ENCODE results near the gene DOK4. TPM values are rescaled to one million over a fixed set of nuclear protein-coding genes. Genes with fewer than 3 reads are reported as not detected.

Gene DOK4
- total and polyA plus RNA-seq, 9 donors = 9.9 to 34.7 (median 29.2) TPM

DNA sequence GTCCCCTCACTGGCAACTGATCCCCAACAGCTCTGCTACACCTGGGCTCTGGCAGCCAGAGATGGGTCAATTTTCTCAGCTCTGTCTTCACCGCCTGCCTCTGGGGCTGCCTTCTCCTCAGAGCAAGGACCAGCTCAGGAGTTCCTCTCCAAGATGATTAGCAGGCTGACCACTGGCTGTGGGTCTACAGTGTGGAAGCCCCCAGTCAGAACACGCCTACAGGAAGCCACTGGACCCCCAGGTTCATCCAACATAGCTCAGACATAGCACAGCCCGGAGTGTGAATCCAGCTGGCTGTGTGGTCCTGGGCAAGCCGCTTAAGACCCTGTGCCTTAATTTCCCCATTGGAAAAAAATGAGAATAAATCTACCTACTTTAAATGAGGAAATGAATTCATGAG lies 4.9 kb downstream of the DOK4 start:
- no peak for TF ChIP-seq POLR2A (IDR thresholded peaks at IDR 0.05)
- no peak for TF ChIP-seq EP300 (IDR thresholded peaks at IDR 0.05)
- TF ChIP-seq CTCF (IDR thresholded peaks at IDR 0.05) = no peak
- peaks cover 22% of the 10 kb centered on the region for H3K4me1 ChIP-seq (ENCODE audit: insufficient read depth)
- no peaks in the 10 kb centered on the region for H3K27me3 ChIP-seq
- H3K9me3 ChIP-seq = no peaks in the 10 kb centered on the region
- H3K36me3 ChIP-seq = no peaks in the 10 kb centered on the region
- intact Hi-C loops (cut with DNase I) = no loop called here
- WGBS, 3 donors = 90 to 96% (median 91%) methylated on average over 4 of the region's 4 CpGs
- no peak overlapping the region for H3K27ac ChIP-seq
- DNase-seq = no peak
- no peak overlapping the region for H3K4me3 ChIP-seq

DNA sequence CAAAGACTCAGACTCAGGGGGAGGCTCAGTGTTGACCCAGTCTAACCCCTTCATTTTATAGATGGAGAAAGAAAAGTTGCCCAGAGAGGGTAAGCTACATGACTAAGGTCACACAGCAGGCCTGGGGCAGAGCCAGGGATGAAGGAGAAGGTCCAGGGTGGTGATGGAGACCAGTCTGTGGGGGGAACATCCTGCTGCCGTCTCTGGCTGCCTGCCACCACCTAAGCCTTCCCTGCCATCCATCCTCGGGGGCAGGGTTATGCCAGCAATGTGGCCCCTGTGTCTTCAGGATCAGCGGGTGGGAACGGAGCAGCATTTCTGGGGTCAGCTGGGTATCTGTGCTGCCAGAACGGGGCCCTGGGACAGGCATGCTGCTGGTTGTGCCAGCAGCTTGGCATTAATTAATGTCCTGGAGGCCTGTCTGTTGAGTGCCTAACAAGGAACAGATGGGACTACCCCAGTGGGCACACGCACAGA lies 5.5 kb downstream of the DOK4 start:
- no peaks in the 10 kb centered on the region for H3K36me3 ChIP-seq
- H3K27me3 ChIP-seq = no peaks in the 10 kb centered on the region
- H3K4me1 ChIP-seq (ENCODE audit: insufficient read depth) = peaks cover 22% of the 10 kb centered on the region
- H3K9me3 ChIP-seq = no peaks in the 10 kb centered on the region
- intact Hi-C loops (cut with DNase I) = no loop called here
- TF ChIP-seq EP300 (IDR thresholded peaks at IDR 0.05) = no peak
- DNase-seq = peak in 1 of 5 donors; percentile 33
- H3K27ac ChIP-seq = peak overlapping the region in 1 of 2 donors; percentile 54
- H3K4me3 ChIP-seq = no peak overlapping the region
- WGBS, 3 donors = 46 to 63% (median 53%) methylated on average over 6 of the region's 6 CpGs

DNA sequence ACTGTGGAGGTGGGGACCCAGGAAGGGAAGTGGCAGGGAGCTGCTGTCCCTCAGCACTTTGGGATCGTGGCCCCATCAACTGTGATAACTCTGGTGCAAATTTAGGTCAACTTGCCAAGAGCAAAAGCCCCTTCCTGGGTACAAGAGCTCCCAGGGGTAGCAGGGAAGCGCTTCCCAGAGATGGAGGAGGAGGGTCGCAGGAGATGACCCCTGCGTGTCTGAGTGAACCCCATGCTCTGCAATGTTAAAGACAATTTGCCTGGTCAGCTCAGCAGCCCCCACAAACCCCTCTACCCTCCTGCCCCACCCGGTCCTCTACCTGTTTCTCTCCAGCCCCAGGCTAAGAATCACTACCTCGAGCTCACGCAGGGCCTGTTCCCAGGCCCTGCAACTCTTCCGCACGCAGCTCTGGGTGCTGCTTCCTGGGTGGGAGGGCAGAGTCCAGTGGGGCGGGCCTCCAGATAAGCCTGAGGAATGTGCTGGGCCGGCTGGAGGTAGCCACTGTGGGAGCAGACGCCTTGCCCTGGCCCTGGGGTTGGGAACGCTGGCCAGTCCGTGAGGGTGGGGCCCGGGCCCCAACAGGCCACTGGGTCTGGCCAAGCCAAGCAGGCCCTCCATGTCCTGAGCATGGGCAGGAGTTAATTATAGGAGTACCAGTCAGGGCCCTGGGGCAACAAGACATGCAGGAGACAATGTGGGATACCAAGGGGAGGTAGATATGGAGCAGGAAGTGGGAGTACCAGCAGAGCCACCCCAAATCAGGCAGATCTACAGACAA lies 6.1 kb downstream of the DOK4 start:
- intact Hi-C loops (cut with DNase I) = no loop called here
- no peaks in the 10 kb centered on the region for H3K36me3 ChIP-seq
- DNase-seq = peak in 4 of 5 donors; percentile 53 to 74 (median 55)
- H3K27me3 ChIP-seq = no peaks in the 10 kb centered on the region
- peak overlapping the region; percentile 20 for H3K4me3 ChIP-seq
- H3K27ac ChIP-seq = peak overlapping the region; percentile 45 to 54
- TF ChIP-seq EP300 (IDR thresholded peaks at IDR 0.05) = no peak
- no peak for TF ChIP-seq POLR2A (IDR thresholded peaks at IDR 0.05)
- no peak for TF ChIP-seq CTCF (IDR thresholded peaks at IDR 0.05)
- H3K4me1 ChIP-seq (ENCODE audit: insufficient read depth) = peaks cover 19% of the 10 kb centered on the region
- WGBS, 3 donors = 9 to 16% (median 12%) methylated on average over 15 of the region's 15 CpGs
- H3K9me3 ChIP-seq = no peaks in the 10 kb centered on the region

DNA sequence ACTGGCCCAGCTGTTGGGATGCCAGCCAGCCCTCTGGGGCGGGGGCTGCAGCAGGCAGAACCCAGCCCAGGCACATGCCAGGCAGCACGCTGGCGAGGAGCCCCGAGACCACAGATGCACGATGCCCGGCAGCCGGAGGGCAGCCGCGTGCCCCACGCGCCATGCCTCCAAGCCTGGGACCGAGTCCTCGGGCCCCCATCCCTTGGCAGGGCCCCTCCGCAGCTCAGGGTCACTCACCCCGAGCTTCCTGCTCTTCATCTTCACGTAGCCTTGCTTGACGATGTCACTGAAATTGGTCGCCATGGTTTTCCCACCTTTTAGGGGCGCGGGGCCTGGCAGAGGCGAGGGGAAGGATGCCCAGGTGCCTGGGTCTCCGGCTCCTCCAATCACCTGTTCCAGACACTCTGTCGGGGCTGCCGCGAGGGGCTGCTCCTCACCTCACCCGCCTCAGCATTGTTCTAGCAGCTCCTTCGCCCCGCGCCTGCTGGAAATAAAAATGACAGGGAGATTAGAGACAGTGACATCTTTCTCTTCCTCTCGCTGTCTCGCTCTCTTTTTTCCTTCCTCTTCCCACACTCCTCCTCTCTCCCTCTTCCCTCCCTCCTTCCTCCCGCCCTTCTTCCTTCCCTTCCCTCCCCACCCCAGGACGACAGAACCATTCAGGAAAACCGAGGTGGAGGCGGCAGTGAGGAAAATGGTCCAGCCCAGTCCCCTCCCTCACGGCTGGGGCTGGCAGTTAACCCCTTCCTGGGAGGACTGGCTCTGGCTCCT lies 6.9 kb downstream of the DOK4 start:
- no peak for TF ChIP-seq CTCF (IDR thresholded peaks at IDR 0.05)
- no peak for TF ChIP-seq EP300 (IDR thresholded peaks at IDR 0.05)
- TF ChIP-seq POLR2A (IDR thresholded peaks at IDR 0.05) = no peak
- WGBS, 3 donors = 7 to 9% (median 7%) methylated on average over 28 to 36 of the region's 36 CpGs
- Histone ChIP-seq H3K27ac (peak overlapping the region; percentile 45 to 54), H3K4me1 (ENCODE audit: insufficient read depth) (peaks cover 18% of the 10 kb centered on the region), H3K27me3 (no peaks in the 10 kb centered on the region), H3K4me3 (peak overlapping the region; percentile 20), H3K36me3 (no peaks in the 10 kb centered on the region), H3K9me3 (no peaks in the 10 kb centered on the region)
- DNase-seq = peak; percentile 52 to 61 (median 57)
- intact Hi-C loops (cut with DNase I) = no loop called here
